Measurements from ENCODE around the gene DTNA. TPM values are rescaled to one million over a fixed set of nuclear protein-coding genes. Genes with fewer than 3 reads are reported as not detected.
"Not testable (repeated sequence)": the region's sequence is repeated elsewhere in the genome, so short reads cannot be mapped to it uniquely, and the experiment has no call there.

DTNA gene
- total RNA-seq, 1 donor = 10.1 TPM

DNA sequence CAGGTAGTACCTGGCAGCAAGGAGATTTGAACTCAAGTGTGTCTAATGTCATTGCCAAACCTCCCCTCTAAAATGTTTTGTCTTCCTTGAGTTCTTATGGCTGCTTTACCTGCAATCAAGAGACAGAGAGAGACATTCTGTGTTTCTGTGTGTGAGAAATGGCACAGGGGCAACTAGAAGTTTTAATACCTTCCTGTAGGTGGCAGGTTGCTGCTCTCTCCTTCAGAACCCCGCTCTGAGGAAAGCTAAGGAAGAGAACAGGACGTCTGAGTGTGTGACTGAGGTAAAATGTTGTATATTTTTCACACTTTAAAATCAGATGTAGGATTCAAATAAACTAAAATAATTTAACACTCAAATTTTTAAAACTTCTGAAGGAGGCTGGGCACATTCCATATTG, 19.2 kb downstream of the DTNA start:
- no peak overlapping the region for H3K4me2 ChIP-seq (ENCODE audit: insufficient read depth, low read length)
- TF ChIP-seq CTCF (IDR thresholded peaks at IDR 0.05; ENCODE audit: extremely low read depth, low read depth, low read length) = peak; percentile 72
- no peak overlapping the region for H3K4me3 ChIP-seq (ENCODE audit: insufficient read depth, low read length)
- H4K20me1 ChIP-seq (ENCODE audit: insufficient read depth, low read length) = no peaks in the 10 kb centered on the region
- no peaks in the 10 kb centered on the region for H3K36me3 ChIP-seq (ENCODE audit: insufficient read depth, low read length)
- DNase-seq (ENCODE audit: insufficient read length, low spot score, missing footprints) = peak; percentile 77
- no peaks in the 10 kb centered on the region for H3K79me2 ChIP-seq (ENCODE audit: insufficient read depth, low read length)
- H3K9me3 ChIP-seq (ENCODE audit: low read depth, low read length) = no peaks in the 10 kb centered on the region
- H3K27ac ChIP-seq (ENCODE audit: low read depth, low read length) = no peak overlapping the region
- H2AFZ ChIP-seq (ENCODE audit: low read length) = no peak overlapping the region
- no peaks in the 10 kb centered on the region for H3K4me1 ChIP-seq (ENCODE audit: insufficient read depth, low read length)
- H3K27me3 ChIP-seq (ENCODE audit: insufficient read depth, low read length) = no peaks in the 10 kb centered on the region

- no peak overlapping the region for H3K4me2 ChIP-seq (ENCODE audit: insufficient read depth, low read length)
- no peaks in the 10 kb centered on the region for H4K20me1 ChIP-seq (ENCODE audit: insufficient read depth, low read length)
- H3K4me3 ChIP-seq (ENCODE audit: insufficient read depth, low read length) = no peak overlapping the region
- no peak for DNase-seq (ENCODE audit: insufficient read length, low spot score, missing footprints)
- H3K9me3 ChIP-seq (ENCODE audit: low read depth, low read length) = no peaks in the 10 kb centered on the region
- H3K27ac ChIP-seq (ENCODE audit: low read depth, low read length) = no peak overlapping the region
- H3K4me1 ChIP-seq (ENCODE audit: insufficient read depth, low read length) = no peaks in the 10 kb centered on the region
- H3K27me3 ChIP-seq (ENCODE audit: insufficient read depth, low read length) = no peaks in the 10 kb centered on the region
- no peaks in the 10 kb centered on the region for H3K36me3 ChIP-seq (ENCODE audit: insufficient read depth, low read length)
- no peak overlapping the region for H2AFZ ChIP-seq (ENCODE audit: low read length)
- no peak for TF ChIP-seq CTCF (IDR thresholded peaks at IDR 0.05; ENCODE audit: extremely low read depth, low read depth, low read length)
- no peaks in the 10 kb centered on the region for H3K79me2 ChIP-seq (ENCODE audit: insufficient read depth, low read length)
Observed at GRCh38 chr18:34729740-34730355, 19.8 kb downstream of the DTNA start.

DNA sequence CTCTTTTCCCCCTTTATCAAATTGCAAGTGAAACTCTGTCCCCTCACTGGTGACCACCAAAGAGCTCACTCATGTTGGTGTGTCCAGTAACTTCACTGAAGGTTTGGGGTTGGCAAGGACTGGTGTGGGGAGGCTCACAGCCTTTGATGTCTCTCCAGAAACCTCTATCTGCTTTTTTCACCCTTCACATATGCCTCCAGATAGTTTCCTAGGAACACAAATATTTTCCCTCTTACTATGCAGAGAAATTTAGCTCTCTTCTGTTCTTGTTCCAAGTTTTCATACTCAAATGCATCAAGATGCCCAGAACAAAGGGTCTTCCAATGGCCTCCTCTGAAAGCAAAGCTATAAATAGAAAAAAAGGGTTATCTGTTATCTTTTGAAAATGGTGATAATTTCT, 20.7 kb downstream of the DTNA start:
- no peak for DNase-seq (ENCODE audit: insufficient read length, low spot score, missing footprints)
- Histone ChIP-seq H3K4me1 (ENCODE audit: insufficient read depth, low read length) (no peaks in the 10 kb centered on the region), H3K36me3 (ENCODE audit: insufficient read depth, low read length) (no peaks in the 10 kb centered on the region), H4K20me1 (ENCODE audit: insufficient read depth, low read length) (no peaks in the 10 kb centered on the region), H3K27me3 (ENCODE audit: insufficient read depth, low read length) (no peaks in the 10 kb centered on the region), H3K9me3 (ENCODE audit: low read depth, low read length) (no peaks in the 10 kb centered on the region), H3K27ac (ENCODE audit: low read depth, low read length) (no peak overlapping the region), H2AFZ (ENCODE audit: low read length) (no peak overlapping the region), H3K4me2 (ENCODE audit: insufficient read depth, low read length) (no peak overlapping the region), H3K79me2 (ENCODE audit: insufficient read depth, low read length) (no peaks in the 10 kb centered on the region), H3K4me3 (ENCODE audit: insufficient read depth, low read length) (no peak overlapping the region)
- no peak for TF ChIP-seq CTCF (IDR thresholded peaks at IDR 0.05; ENCODE audit: extremely low read depth, low read depth, low read length)

GRCh38 chr18:34734056-34734455, 24.0 kb downstream of the DTNA start:
- no peaks in the 10 kb centered on the region for H4K20me1 ChIP-seq (ENCODE audit: insufficient read depth, low read length)
- no peaks in the 10 kb centered on the region for H3K79me2 ChIP-seq (ENCODE audit: insufficient read depth, low read length)
- no peaks in the 10 kb centered on the region for H3K27me3 ChIP-seq (ENCODE audit: insufficient read depth, low read length)
- H3K4me1 ChIP-seq (ENCODE audit: insufficient read depth, low read length) = no peaks in the 10 kb centered on the region
- H2AFZ ChIP-seq (ENCODE audit: low read length) = no peak overlapping the region
- H3K4me3 ChIP-seq (ENCODE audit: insufficient read depth, low read length) = no peak overlapping the region
- DNase-seq (ENCODE audit: insufficient read length, low spot score, missing footprints) = no peak
- no peaks in the 10 kb centered on the region for H3K9me3 ChIP-seq (ENCODE audit: low read depth, low read length)
- TF ChIP-seq CTCF (IDR thresholded peaks at IDR 0.05; ENCODE audit: extremely low read depth, low read depth, low read length) = no peak
- H3K27ac ChIP-seq (ENCODE audit: low read depth, low read length) = no peak overlapping the region
- no peaks in the 10 kb centered on the region for H3K36me3 ChIP-seq (ENCODE audit: insufficient read depth, low read length)
- no peak overlapping the region for H3K4me2 ChIP-seq (ENCODE audit: insufficient read depth, low read length)

DNA sequence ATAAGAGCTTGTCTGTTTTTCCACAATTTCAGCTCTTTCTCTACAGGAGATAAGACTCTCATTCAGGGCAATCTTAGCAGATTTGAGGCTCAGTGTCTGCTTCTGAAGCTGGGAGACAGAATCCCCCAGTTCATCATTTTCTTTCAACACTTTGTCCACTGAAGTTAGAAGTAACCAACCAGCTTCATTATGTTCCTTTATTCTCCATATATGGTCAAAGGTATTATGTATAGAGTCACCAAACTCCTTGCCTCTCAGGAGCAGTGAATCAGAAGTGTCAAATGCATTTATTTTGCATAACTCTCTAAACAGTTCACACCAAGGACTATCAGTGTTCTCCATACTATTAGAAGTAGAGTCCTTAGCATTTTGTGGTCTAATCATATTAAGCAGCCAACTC, 24.4 kb downstream of the DTNA start:
- not testable (repeated sequence) for H2AFZ ChIP-seq (ENCODE audit: low read length); H3K4me1 ChIP-seq (ENCODE audit: insufficient read depth, low read length); H3K27me3 ChIP-seq (ENCODE audit: insufficient read depth, low read length); H3K36me3 ChIP-seq (ENCODE audit: insufficient read depth, low read length); H3K79me2 ChIP-seq (ENCODE audit: insufficient read depth, low read length); H3K9me3 ChIP-seq (ENCODE audit: low read depth, low read length); DNase-seq (ENCODE audit: insufficient read length, low spot score, missing footprints); H4K20me1 ChIP-seq (ENCODE audit: insufficient read depth, low read length); H3K27ac ChIP-seq (ENCODE audit: low read depth, low read length); H3K4me3 ChIP-seq (ENCODE audit: insufficient read depth, low read length); H3K4me2 ChIP-seq (ENCODE audit: insufficient read depth, low read length)
